RWPE2 (cell line): ENCODE measurements around the gene RPL39L.

Experiments
- ATAC-seq: fragments of 200-7000 bp; cut with Tn5 transposase; 3 replicates; pipeline ENCODE4 v1.9.1; 2021; ENCODE audit warnings: low read depth
- DNase-seq: peaks from one replicate; pipeline ENCODE4 v3.0.0-alpha.2; 2020; ENCODE audit warnings: low spot score
- H3K27ac ChIP-seq: fragments of 450-650 bp; 2 replicates; pipeline ENCODE4 v1.5.1; 2017; ENCODE audit warnings: mild to moderate bottlenecking; ENCODE audit not compliant: poor library complexity, severe bottlenecking
- H3K27me3 ChIP-seq: fragments of 250-450 bp; sonication (Bioruptor Pico); 2 replicates; pipeline ENCODE4 v1.5.1; 2021; ENCODE audit warnings: mild to moderate bottlenecking, moderate library complexity; ENCODE audit not compliant: insufficient read depth, poor library complexity, severe bottlenecking
- H3K36me3 ChIP-seq: fragments of 250-450 bp; sonication (Bioruptor Pico); 2 replicates; pipeline ENCODE4 v1.5.1; 2020; ENCODE audit warnings: low read depth, mild to moderate bottlenecking, moderate library complexity
- H3K4me1 ChIP-seq: fragments of 250-450 bp; sonication (Bioruptor Pico); 2 replicates; pipeline ENCODE4 v1.5.1; 2021; ENCODE audit warnings: mild to moderate bottlenecking, moderate library complexity; ENCODE audit not compliant: insufficient read depth, poor library complexity, severe bottlenecking
- H3K4me3 ChIP-seq: fragments of 250-450 bp; sonication (Bioruptor Pico); 2 replicates; pipeline ENCODE4 v1.5.1; 2021; ENCODE audit warnings: mild to moderate bottlenecking, moderate library complexity; ENCODE audit not compliant: severe bottlenecking
- H3K9me3 ChIP-seq: fragments of 250-450 bp; sonication (Bioruptor Pico); 2 replicates; pipeline ENCODE4 v1.5.1; 2021; ENCODE audit warnings: mild to moderate bottlenecking, moderate library complexity; ENCODE audit not compliant: severe bottlenecking
- CTCF ChIP-seq: fragments of 450-650 bp; IDR thresholded peaks from one replicate; pipeline ENCODE4 v1.5.1; 2017; ENCODE audit warnings: mild to moderate bottlenecking, moderate library complexity; ENCODE audit not compliant: poor library complexity, severe bottlenecking

RPL39L gene

GRCh38 chr3:187079090-187080022 lies 59.9 kb downstream of the RPL39L start:
- Histone ChIP-seq H3K4me1 (no peaks in the 10 kb centered on the region), H3K27ac (no peak overlapping the region), H3K36me3 (no peaks in the 10 kb centered on the region), H3K4me3 (no peak overlapping the region), H3K9me3 (no peaks in the 10 kb centered on the region), H3K27me3 (no peaks in the 10 kb centered on the region)
- no peak for TF ChIP-seq CTCF
- DNase-seq, result no peak
- ATAC-seq, result no peak

GRCh38 chr3:187077537-187077936 lies 61.8 kb downstream of the RPL39L start:
- Histone ChIP-seq H3K4me3 (no peak overlapping the region), H3K4me1 (no peaks in the 10 kb centered on the region), H3K27ac (no peak overlapping the region), H3K27me3 (no peaks in the 10 kb centered on the region), H3K36me3 (no peaks in the 10 kb centered on the region), H3K9me3 (no peaks in the 10 kb centered on the region)
- no peak for DNase-seq
- no peak for TF ChIP-seq CTCF
- ATAC-seq, result no peak

GRCh38 chr3:187077085-187077484 lies 62.2 kb downstream of the RPL39L start:
- no peak for ATAC-seq
- Histone ChIP-seq H3K27ac (no peak overlapping the region), H3K4me1 (no peaks in the 10 kb centered on the region), H3K36me3 (no peaks in the 10 kb centered on the region), H3K4me3 (no peak overlapping the region), H3K9me3 (no peaks in the 10 kb centered on the region), H3K27me3 (no peaks in the 10 kb centered on the region)
- DNase-seq, result no peak
- no peak for TF ChIP-seq CTCF

GRCh38 chr3:187076297-187076696 lies 63.0 kb downstream of the RPL39L start:
- Histone ChIP-seq H3K27ac (no peak overlapping the region), H3K27me3 (no peaks in the 10 kb centered on the region), H3K36me3 (no peaks in the 10 kb centered on the region), H3K4me3 (no peak overlapping the region), H3K9me3 (no peaks in the 10 kb centered on the region), H3K4me1 (no peaks in the 10 kb centered on the region)
- no peak for DNase-seq
- TF ChIP-seq CTCF, result no peak
- ATAC-seq, result no peak

- no peak for DNase-seq
These were observed 64.5 kb downstream of the RPL39L start for GRCh38 chr3:187074846-187075245.

More at GRCh38 chr3:187074846-187075245, 64.5 kb downstream of the RPL39L start:
- H3K4me1 ChIP-seq, result no peaks in the 10 kb centered on the region
- no peaks in the 10 kb centered on the region for H3K36me3 ChIP-seq
- ATAC-seq, result no peak
- H3K9me3 ChIP-seq, result no peaks in the 10 kb centered on the region
- H3K27ac ChIP-seq, result no peak overlapping the region
- TF ChIP-seq CTCF, result no peak
- no peak overlapping the region for H3K4me3 ChIP-seq
- H3K27me3 ChIP-seq, result no peaks in the 10 kb centered on the region
